Astrocyte (in vitro differentiated cells and primary cell): ENCODE measurements around the gene ADGRB3.

Experiments used
- CTCF ChIP-seq: IDR thresholded peaks from 2 replicates; pipeline ENCODE4 v1.5.1; 2011; ENCODE audit warnings: low read depth, mild to moderate bottlenecking, inconsistent platforms, low read length, moderate library complexity; ENCODE audit not compliant: insufficient read depth
- EZH2 ChIP-seq: IDR thresholded peaks from 2 replicates; pipeline ENCODE4 v1.6.1; 2012; ENCODE audit warnings: mild to moderate bottlenecking, low read length, inconsistent platforms; ENCODE audit not compliant: insufficient read depth

- TF ChIP-seq CTCF (no peak), EZH2 (no peak)
These were observed 658.4 kb downstream of the ADGRB3 start for GRCh38 chr6:69293471-69293870.
